ENCODE results near the gene HINFP. TPM values are rescaled to one million over a fixed set of nuclear protein-coding genes. Genes with fewer than 3 reads are reported as not detected.

The HINFP gene
- total RNA-seq, 1 experiment from 2014 or later = 38.1 TPM

GRCh38 chr11:119107538-119108145 is 13.7 kb upstream of the HINFP start:
- H3K27me3 ChIP-seq (ENCODE audit: insufficient read depth, low read length) = no peaks in the 10 kb centered on the region
- H2AFZ ChIP-seq (ENCODE audit: low read depth, low read length, poor library complexity, severe bottlenecking) = no peak overlapping the region

More at GRCh38 chr11:119107538-119108145, 13.7 kb upstream of the HINFP start:
- RAD21 ChIA-PET (ENCODE audit: low non-redundant PET in 1 of 2, low total read pairs in 2 of 2, uncharacterized antibody in 2 of 2, unreplicated experiment in 2 of 2) = no interaction called here
- peak; percentile 21 for ATAC-seq
- Histone ChIP-seq H3K4me1 (ENCODE audit: control insufficient read depth in 1 of 2, insufficient read depth in 2 of 2, low read length in 2 of 2) (peaks cover 32 to 38% of the 10 kb centered on the region in 2 experiments), H3K4me3 (replicated peaks in 1 of 2; ENCODE audit: low read depth in 1 of 2, low read length in 2 of 2) (peak overlapping the region; percentile 72 to 85), H3K36me3 (ENCODE audit: control insufficient read depth in 1 of 2, insufficient read depth in 2 of 2, low read length in 2 of 2) (peaks cover 0 to 9% of the 10 kb centered on the region in 2 experiments; a peak in 2 of 4 replicates), H3K9me3 (ENCODE audit: control insufficient read depth in 1 of 2, insufficient read depth in 1 of 2, low read depth in 1 of 2, low read length in 2 of 2) (no peaks in the 10 kb centered on the region), H3K27ac (ENCODE audit: low read depth, low read length) (peak overlapping the region; percentile 75), H3K9ac (ENCODE audit: low read length) (peak overlapping the region; percentile 84), H4K20me1 (ENCODE audit: insufficient read depth) (no peaks in the 10 kb centered on the region), H3K9me2 (ENCODE audit: insufficient read depth) (no peaks in the 10 kb centered on the region), H3K4me2 (ENCODE audit: low read length) (peak overlapping the region; percentile 97), H3K79me2 (ENCODE audit: insufficient read depth, low read length) (peaks cover 6% of the 10 kb centered on the region; the same call in 1 of the 2 replicates)
- POLR2A ChIA-PET = interaction anchor here (0.5 to 3.5 kb wide), 4 partner anchors 12 to 90 kb away, joined by 3 to 23 read pairs (median 6); partner anchors contain the start of gene HINFP
- BruUV-seq (replicated peaks) = no TSS peak
- TF ChIP-seq YY1 (IDR thresholded peaks at IDR 0.05; ENCODE audit: extremely low read depth, insufficient replicate concordance, low read depth, low read length) (no peak), FOSL1 (IDR thresholded peaks at IDR 0.05; ENCODE audit: low read depth) (no peak), MAX (IDR thresholded peaks at IDR 0.05) (no peak), CTCF (IDR thresholded peaks at IDR 0.05 in 2 of 3, conservative IDR thresholded peaks at IDR 0.05 in 1 of 3; ENCODE audit: borderline replicate concordance in 1 of 3, insufficient read depth in 1 of 3, low read depth in 2 of 3, low read length in 2 of 3) (no peak), ELF1 (IDR thresholded peaks at IDR 0.05; ENCODE audit: borderline replicate concordance, low read depth) (no peak), ZFX (IDR thresholded peaks at IDR 0.05) (peak; percentile 55; the same call in 1 of the 2 replicates), RAD21 (IDR thresholded peaks at IDR 0.05; ENCODE audit: low read depth) (no peak), EZH2phosphoT487 (IDR thresholded peaks at IDR 0.05; ENCODE audit: borderline replicate concordance) (no peak)
- DNase-seq (ENCODE audit: low read depth, low spot score) = no peak
- CTCF ChIA-PET = interaction anchor here (1.0 kb wide), 1 partner anchor 89 kb away, joined by 3 read pairs; no protein-coding TSS in a partner anchor
- intact Hi-C loops (cut with micrococcal nuclease) = loop anchor here (10.0 kb wide), 1 partner anchor 187 kb away; no protein-coding TSS in a partner anchor

Measured in HCT116 (cell line).